HUES6 (cell line): Measurements from ENCODE around the gene PCNX4.

Experiments used
- H3K27ac ChIP-seq: 2 replicates; pipeline ENCODE4 v1.7.0; 2013; ENCODE audit warnings: low read depth, mild to moderate bottlenecking, low read length, inconsistent platforms
- H3K27me3 ChIP-seq: 2 replicates; pipeline ENCODE4 v1.6.1; 2013; ENCODE audit warnings: low read length; ENCODE audit not compliant: control insufficient read depth, insufficient read depth
- H3K36me3 ChIP-seq: 2 replicates; pipeline ENCODE4 v1.6.1; 2013; ENCODE audit warnings: low read length; ENCODE audit not compliant: control insufficient read depth, insufficient read depth
- H3K4me1 ChIP-seq: 2 replicates; pipeline ENCODE4 v1.6.1; 2013; ENCODE audit warnings: low read length; ENCODE audit not compliant: control insufficient read depth, insufficient read depth
- H3K4me3 ChIP-seq: 2 replicates; pipeline ENCODE4 v1.5.1; 2013; ENCODE audit warnings: low read depth, low read length
- H3K9ac ChIP-seq: one replicate; pipeline ENCODE4 v1.6.1; 2013; ENCODE audit warnings: mild to moderate bottlenecking, low read length
- H3K9me3 ChIP-seq: 2 replicates; pipeline ENCODE4 v1.6.1; 2013; ENCODE audit warnings: low read depth, low read length; ENCODE audit not compliant: control insufficient read depth, insufficient read depth

PCNX4 gene

DNA sequence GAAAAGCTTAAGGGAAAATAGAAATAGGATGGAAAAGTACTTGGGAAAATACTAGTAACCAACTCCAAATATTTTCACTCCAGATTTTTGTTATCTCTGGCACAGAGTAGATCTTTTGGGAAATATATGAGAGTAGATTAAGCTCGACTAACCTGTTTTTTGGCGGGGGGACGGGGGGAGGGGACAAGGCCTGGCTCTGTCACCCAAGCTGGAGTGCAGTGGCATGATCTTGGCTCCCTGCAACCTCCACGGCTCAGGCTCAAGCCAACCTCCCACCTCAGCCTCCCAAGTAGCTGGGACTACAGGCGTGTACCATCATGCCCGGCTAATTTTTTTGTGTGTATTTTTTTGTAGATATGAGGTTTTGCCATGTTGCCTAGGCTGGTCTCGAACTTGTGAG, 68.7 kb downstream of the PCNX4 start:
- Histone ChIP-seq H3K27ac (no peak overlapping the region), H3K9ac (no peak overlapping the region), H3K36me3 (peaks cover 3% of the 10 kb centered on the region; the same call in 1 of the 2 replicates), H3K4me3 (no peak overlapping the region), H3K9me3 (no peaks in the 10 kb centered on the region), H3K4me1 (peaks cover 15% of the 10 kb centered on the region), H3K27me3 (no peaks in the 10 kb centered on the region)

DNA sequence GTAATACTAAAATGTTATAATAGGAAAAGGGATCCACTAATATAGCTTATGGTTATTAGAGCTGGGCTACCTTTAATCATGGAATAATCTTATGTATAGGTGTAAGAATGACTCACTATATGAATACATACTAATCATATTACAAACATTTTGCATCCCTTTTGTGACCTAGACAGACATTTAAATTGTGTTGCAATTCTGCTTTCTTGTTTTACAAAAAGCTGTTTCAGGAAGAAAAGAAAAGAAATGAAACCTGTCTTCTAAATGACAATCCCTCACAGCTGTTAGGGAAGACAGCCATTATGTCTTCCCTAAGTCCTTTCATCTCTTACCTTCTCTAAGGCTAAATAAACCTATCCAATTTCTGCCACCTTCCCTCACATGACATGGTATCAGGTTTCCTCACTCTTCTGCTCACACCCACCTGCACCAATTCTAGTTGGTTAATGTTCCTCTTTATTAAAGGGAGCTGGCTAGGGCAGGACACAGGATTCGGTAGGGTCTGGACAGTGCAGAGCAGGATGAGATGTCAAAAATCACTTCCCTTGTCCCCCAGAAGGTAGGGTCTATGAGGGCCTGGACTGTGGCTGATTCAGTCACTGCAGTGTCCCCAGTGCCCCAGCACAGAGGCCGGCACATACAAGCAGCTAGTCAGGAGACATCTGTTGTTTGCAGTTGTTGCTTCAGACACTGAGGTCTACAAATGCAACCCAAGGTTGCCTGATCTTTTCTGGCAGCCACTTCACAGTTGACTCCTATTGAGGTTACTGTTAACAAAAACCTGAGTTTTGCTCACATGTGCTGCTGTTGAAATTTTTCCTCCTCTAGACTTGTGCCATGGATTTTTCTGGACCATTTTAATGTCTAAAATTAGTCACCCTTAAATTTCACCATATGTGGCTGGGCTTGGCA, 69.7 kb downstream of the PCNX4 start:
- Histone ChIP-seq H3K27ac (no peak overlapping the region), H3K9me3 (no peaks in the 10 kb centered on the region), H3K4me1 (peaks cover 20% of the 10 kb centered on the region), H3K9ac (no peak overlapping the region), H3K36me3 (no peaks in the 10 kb centered on the region), H3K4me3 (peak overlapping the region; percentile 32), H3K27me3 (peaks cover 6% of the 10 kb centered on the region; the same call in 1 of the 2 replicates)

DNA sequence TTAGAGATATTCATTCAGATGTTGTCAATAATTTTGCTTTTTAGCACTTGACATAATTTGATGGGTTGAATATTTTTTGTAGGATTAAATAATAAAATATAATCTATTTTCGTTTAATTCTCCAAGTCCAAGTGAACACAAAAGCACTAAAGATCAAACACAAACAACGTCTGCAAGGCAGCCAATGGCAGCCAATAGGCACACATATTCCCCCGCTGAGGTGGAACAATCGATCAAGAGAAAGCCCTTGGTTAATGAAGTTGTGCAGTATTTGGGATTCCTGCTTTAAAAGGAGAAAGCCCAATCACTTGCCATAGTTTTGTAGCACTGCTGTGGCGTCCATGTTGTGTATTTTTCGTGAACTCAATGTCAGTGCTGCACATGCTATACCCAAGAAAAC, 72.0 kb downstream of the PCNX4 start:
- H3K4me3 ChIP-seq: peak overlapping the region; percentile 91
- H3K9me3 ChIP-seq: no peaks in the 10 kb centered on the region
- H3K27me3 ChIP-seq: peaks cover 6% of the 10 kb centered on the region; the same call in 1 of the 2 replicates
- no peaks in the 10 kb centered on the region for H3K36me3 ChIP-seq
- peaks cover 20% of the 10 kb centered on the region for H3K4me1 ChIP-seq
- no peak overlapping the region for H3K27ac ChIP-seq
- H3K9ac ChIP-seq: no peak overlapping the region

DNA sequence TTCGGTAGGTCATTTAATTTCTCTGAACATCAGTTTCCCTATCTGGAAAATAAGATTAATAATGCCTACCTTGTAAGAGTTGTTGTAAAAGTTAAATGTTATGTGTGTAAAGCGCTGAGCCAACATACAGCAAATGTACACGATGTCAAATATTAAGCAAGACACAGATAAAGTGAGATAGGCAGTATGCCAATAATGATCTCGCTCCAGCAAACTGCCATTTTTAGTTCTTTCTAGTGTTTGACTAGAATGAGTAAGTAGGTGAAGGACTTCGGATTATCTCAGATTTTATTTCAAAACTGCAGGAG, 72.6 kb downstream of the PCNX4 start:
- H3K27ac ChIP-seq: no peak overlapping the region
- H3K9ac ChIP-seq: peak overlapping the region; percentile 85
- H3K27me3 ChIP-seq: peaks cover 6% of the 10 kb centered on the region; the same call in 1 of the 2 replicates
- H3K4me3 ChIP-seq: peak overlapping the region; percentile 91
- no peaks in the 10 kb centered on the region for H3K9me3 ChIP-seq
- H3K4me1 ChIP-seq: peaks cover 20% of the 10 kb centered on the region
- H3K36me3 ChIP-seq: no peaks in the 10 kb centered on the region

DNA sequence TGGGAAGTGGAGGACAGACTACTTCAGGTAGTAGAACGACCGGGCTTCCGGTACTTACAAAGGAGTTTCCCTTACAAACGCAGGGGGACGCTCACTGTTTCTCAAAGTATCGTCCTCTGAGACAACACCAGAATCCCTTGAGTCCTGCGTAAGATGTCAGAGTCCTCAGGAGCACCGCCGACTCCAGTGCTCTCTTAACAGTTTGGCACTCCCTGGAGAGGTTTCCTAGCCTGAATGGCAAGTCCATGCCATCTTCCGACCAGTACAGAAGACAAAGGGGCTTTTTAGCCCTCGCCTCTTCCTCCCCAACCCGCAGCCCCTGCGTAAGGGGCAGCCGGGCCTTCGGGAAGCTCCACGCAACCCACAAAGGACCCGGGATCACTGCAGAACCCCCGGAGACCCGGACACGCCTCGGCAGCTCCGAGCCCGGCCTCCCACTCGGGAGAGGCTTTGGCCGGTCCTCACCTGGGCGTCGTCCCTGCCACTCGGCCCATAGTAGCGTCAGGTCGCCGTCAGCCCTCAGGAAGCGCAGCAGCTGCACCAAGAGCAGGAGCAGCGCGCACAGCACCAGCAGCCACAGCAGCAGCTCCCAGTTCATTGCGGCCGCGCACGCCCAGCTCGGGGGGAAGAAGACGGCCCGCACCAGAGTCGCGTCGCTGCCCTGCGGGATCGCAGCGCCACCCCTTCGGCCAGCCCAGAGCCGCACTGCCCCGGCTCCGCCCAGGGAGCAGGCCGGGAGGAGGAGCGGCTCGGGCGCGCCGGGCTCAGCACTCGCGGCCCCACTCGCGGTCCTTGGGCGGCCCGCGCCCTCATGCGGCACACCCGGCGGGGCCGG, 73.2 kb downstream of the PCNX4 start, which contains the start of gene DHRS7:
Gene DHRS7 (minus strand): TSS at position 687 of the 835 bp plus-strand sequence. CDS start 89 bp downstream, at position 598.
- Histone ChIP-seq H3K4me1 (peaks cover 20% of the 10 kb centered on the region), H3K27me3 (peaks cover 6% of the 10 kb centered on the region; the same call in 1 of the 2 replicates), H3K36me3 (no peaks in the 10 kb centered on the region), H3K4me3 (peak within 1 kb of the TSS; percentile 91), H3K27ac (no peak within 1 kb of the TSS; the same call in 1 of the 2 replicates), H3K9me3 (no peaks in the 10 kb centered on the region), H3K9ac (peak within 1 kb of the TSS; percentile 85)

DNA sequence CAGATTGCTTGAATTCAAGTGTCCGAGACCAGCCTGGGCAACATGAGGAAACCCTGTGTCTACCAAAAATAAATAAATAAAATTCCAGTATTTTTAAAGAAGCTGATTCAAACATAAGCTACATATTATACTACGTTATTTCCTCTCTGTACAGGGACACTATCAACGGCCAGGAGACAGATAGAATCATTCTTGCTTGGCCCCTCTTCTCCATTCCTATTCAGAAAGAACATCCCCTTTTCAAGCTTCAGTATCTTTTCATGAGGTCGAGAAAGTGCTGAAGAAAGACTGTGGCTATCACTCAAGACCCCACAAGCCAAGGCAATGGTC, 73.8 kb downstream of the PCNX4 start:
- Histone ChIP-seq H3K4me3 (peak overlapping the region; percentile 91), H3K9me3 (no peaks in the 10 kb centered on the region), H3K27ac (no peak overlapping the region), H3K4me1 (peaks cover 20% of the 10 kb centered on the region), H3K27me3 (peaks cover 6% of the 10 kb centered on the region; the same call in 1 of the 2 replicates), H3K36me3 (no peaks in the 10 kb centered on the region), H3K9ac (peak overlapping the region; percentile 85)

DNA sequence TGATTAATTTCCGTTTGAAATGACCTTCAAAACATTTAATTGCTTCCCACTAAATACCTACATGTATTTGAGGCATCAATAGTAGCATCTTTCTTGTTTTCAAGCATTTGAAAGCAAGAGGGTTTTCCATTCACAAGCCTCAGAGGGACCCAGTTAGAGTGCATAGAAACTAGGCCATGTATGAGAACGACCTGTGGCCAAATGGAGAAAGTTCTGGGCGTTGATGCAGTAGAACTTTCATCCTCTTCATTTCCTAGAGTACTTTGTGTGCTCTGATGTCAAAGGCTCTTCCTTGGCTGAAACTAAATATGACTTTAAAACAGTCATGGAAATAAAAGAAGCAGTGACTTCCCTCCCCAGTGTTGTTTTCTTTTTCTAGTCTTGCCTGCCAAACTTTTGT, 74.4 kb downstream of the PCNX4 start:
- Histone ChIP-seq H3K27me3 (peaks cover 6% of the 10 kb centered on the region; the same call in 1 of the 2 replicates), H3K4me3 (no peak overlapping the region), H3K36me3 (no peaks in the 10 kb centered on the region), H3K27ac (no peak overlapping the region), H3K9me3 (peaks cover 3% of the 10 kb centered on the region; the same call in 1 of the 2 replicates), H3K4me1 (peaks cover 17% of the 10 kb centered on the region), H3K9ac (no peak overlapping the region)

DNA sequence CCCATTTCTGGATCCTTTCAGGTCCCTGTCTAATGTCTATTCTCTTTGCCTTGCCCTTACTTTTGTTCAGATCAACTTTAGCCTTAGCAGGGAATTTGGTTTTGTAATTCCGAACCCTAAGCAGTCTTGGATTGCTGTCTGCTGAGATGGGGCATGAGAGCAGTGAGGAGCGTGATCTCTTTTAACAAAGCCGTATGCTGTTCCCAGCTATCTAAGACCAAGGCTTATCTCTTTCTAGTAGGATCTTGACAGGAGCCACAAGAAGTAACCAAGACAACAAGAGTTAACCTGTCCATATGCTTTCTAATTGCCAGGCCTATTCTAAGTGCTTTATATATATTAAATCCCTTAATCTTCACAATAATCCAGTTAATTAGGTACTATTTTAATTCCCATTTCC, 78.0 kb downstream of the PCNX4 start:
- H3K9me3 ChIP-seq: peaks cover 7% of the 10 kb centered on the region
- H3K36me3 ChIP-seq: no peaks in the 10 kb centered on the region
- peaks cover 6% of the 10 kb centered on the region; the same call in 1 of the 2 replicates for H3K27me3 ChIP-seq
- peaks cover 4% of the 10 kb centered on the region; the same call in 1 of the 2 replicates for H3K4me1 ChIP-seq
- no peak overlapping the region for H3K9ac ChIP-seq
- no peak overlapping the region for H3K27ac ChIP-seq
- H3K4me3 ChIP-seq: no peak overlapping the region

DNA sequence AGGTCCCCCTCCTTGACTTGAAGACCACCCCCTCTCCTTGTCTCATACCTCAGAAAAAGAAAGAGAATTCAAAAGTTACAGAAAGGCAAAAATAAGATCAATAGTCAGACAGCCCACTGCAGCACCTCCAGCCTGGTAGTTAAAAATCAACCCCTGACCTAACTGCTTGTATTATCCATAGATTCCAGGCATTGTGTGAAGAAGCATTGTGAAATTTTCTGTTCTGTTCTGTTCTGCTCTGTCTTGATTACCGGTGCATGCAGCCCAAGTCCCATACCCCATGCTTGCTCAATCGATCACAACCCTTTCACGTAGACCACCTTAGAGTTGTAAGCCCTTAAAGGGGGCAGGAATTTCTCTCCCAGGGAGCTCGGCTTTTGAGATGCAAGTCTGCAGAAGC, 79.2 kb downstream of the PCNX4 start:
- H3K4me3 ChIP-seq: no peak overlapping the region
- H3K27ac ChIP-seq: no peak overlapping the region
- peaks cover 3% of the 10 kb centered on the region; the same call in 1 of the 2 replicates for H3K27me3 ChIP-seq
- peaks cover 7% of the 10 kb centered on the region for H3K9me3 ChIP-seq
- H3K9ac ChIP-seq: no peak overlapping the region
- no peaks in the 10 kb centered on the region; the same call in 1 of the 2 replicates for H3K4me1 ChIP-seq
- H3K36me3 ChIP-seq: no peaks in the 10 kb centered on the region

DNA sequence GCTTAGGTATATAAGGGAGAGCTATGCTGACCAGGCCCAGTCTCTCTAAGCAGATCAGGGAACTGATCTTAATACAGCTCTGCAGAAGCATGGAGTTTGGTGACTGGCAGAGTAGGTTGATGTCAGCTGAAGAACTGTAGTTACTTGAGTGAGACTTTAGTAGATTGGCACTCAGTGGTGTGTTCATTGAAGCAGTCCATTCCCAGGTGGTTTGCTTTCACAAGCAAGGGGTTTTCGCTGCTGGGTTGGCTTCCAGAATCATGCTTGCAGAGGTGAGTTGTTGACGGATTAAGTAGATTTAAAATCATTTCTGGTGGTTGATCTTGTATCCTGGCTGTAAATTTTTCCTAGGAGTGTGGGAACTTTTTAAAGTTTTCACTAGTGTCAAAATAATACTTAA, 80.0 kb downstream of the PCNX4 start:
- H3K36me3 ChIP-seq: no peaks in the 10 kb centered on the region
- no peaks in the 10 kb centered on the region; the same call in 1 of the 2 replicates for H3K4me1 ChIP-seq
- peaks cover 7% of the 10 kb centered on the region for H3K9me3 ChIP-seq
- H3K27ac ChIP-seq: no peak overlapping the region
- no peak overlapping the region for H3K9ac ChIP-seq
- H3K27me3 ChIP-seq: no peaks in the 10 kb centered on the region
- H3K4me3 ChIP-seq: no peak overlapping the region
